Measurements from ENCODE around the gene SMAD5.

GRCh38 chr5:136086783-136087566 is 45.7 kb upstream of the SMAD5 start:
- TF ChIP-seq CTCF (IDR thresholded peaks at IDR 0.05; ENCODE audit: low read length) (no peak), EZH2phosphoT487 (IDR thresholded peaks at IDR 0.05; ENCODE audit: low read length) (no peak), EZH2 (optimal IDR thresholded peaks at IDR 0.05; ENCODE audit: low read depth, low read length) (no peak)
